WTC11 (cell line): ENCODE results near the gene UBALD1. TPM values are rescaled to one million over a fixed set of nuclear protein-coding genes. Genes with fewer than 3 reads are reported as not detected.
A peak's percentile ranks its signal among the peaks of the same experiment; 100 is the strongest.

ENCODE experiments used
- ATAC-seq: fragments of 200-7000 bp; cut with Tn5 transposase; 2 replicates; pipeline ENCODE4 v1.10.0; 2021; ENCODE audit warnings: mild to moderate bottlenecking, moderate library complexity
- CTCF ChIA-PET: fragments of 300-600 bp; sonication (Branson Sonifier 250); formaldehyde crosslinking; loops from one replicate; lab custom pipeline; 2021; ENCODE audit warnings: antibody characterized with exemption; lab: Charles Lee
- POLR2A ChIA-PET: fragments of 350-600 bp; sonication (Branson Sonifier 250); formaldehyde crosslinking; loops from one replicate; lab custom pipeline; 2021; ENCODE audit warnings: antibody characterized with exemption; lab: Charles Lee
- DNase-seq: peaks from one replicate; pipeline ENCODE4 v3.0.0; 2021; ENCODE audit warnings: low spot score
- H3K27ac Mint-ChIP-seq: 2 replicates; pipeline ENCODE4 v1.8.0; 2021; ENCODE audit warnings: mixed read lengths
- H3K27me3 Mint-ChIP-seq: 2 replicates; pipeline ENCODE4 v1.8.0; 2021; ENCODE audit warnings: low read depth, mild to moderate bottlenecking, moderate library complexity, mixed read lengths
- H3K36me3 Mint-ChIP-seq: 2 replicates; pipeline ENCODE4 v1.8.0; 2021; ENCODE audit warnings: mixed read lengths
- H3K4me1 Mint-ChIP-seq: 2 replicates; pipeline ENCODE4 v1.8.0; 2022; ENCODE audit warnings: mixed read lengths
- H3K4me3 Mint-ChIP-seq: 2 replicates; pipeline ENCODE4 v1.8.0; 2021; ENCODE audit warnings: mild to moderate bottlenecking, moderate library complexity, mixed read lengths
- H3K9me3 Mint-ChIP-seq: 2 replicates; pipeline ENCODE4 v1.8.0; 2021; ENCODE audit warnings: mixed read lengths
- CBFB ChIP-seq: sonication (generic); formaldehyde crosslinking; IDR thresholded peaks from 2 replicates; pipeline ENCODE4 v1.8.1; 2022; ENCODE audit warnings: mild to moderate bottlenecking, low read depth, missing genetic modification reagents
- CREM ChIP-seq: sonication (generic); formaldehyde crosslinking; IDR thresholded peaks from 2 replicates; pipeline ENCODE4 v1.8.1; 2022; ENCODE audit warnings: mild to moderate bottlenecking, missing genetic modification reagents, moderate library complexity
- EMX1 ChIP-seq: fragments of 250-450 bp; sonication (Bioruptor Pico); IDR thresholded peaks from 2 replicates; pipeline ENCODE4 v1.8.0; 2021; ENCODE audit warnings: mild to moderate bottlenecking
- FOXK1 ChIP-seq: sonication (generic); formaldehyde crosslinking; IDR thresholded peaks from 2 replicates; pipeline ENCODE4 v1.8.0; 2022; ENCODE audit warnings: mild to moderate bottlenecking, moderate library complexity, missing genetic modification reagents
- IRF2 ChIP-seq: sonication (generic); formaldehyde crosslinking; IDR thresholded peaks from 2 replicates; pipeline ENCODE4 v1.8.0; 2022; ENCODE audit warnings: low read depth, missing genetic modification reagents, borderline replicate concordance
- NR3C1 ChIP-seq: sonication (generic); formaldehyde crosslinking; conservative IDR thresholded peaks from 2 replicates; pipeline ENCODE4 v1.8.1; 2023; ENCODE audit warnings: low read depth, mild to moderate bottlenecking, missing genetic modification reagents
- RORB ChIP-seq: fragments of 250-450 bp; sonication (Bioruptor Pico); IDR thresholded peaks from 2 replicates; pipeline ENCODE4 v1.9.0; 2021; ENCODE audit warnings: mild to moderate bottlenecking
- ZNF263 ChIP-seq: sonication (generic); formaldehyde crosslinking; IDR thresholded peaks from 2 replicates; pipeline ENCODE4 v1.8.1; 2022; ENCODE audit warnings: low read depth, mild to moderate bottlenecking, moderate library complexity, missing genetic modification reagents
- total RNA-seq: library from RNA; stranded (reverse); gene quantifications from 3 replicates; pipeline ENCODE4 v1.2.3, GENCODE V29; 2021
- TF ChIP-seq, protein P1 (sequence below): sonication (generic); formaldehyde crosslinking; IDR thresholded peaks from 2 replicates; pipeline ENCODE4 v1.8.1; 2022; ENCODE audit warnings: missing genetic modification reagents, borderline replicate concordance
- TF ChIP-seq, protein P2 (sequence below): fragments of 250-450 bp; sonication (Bioruptor Pico); IDR thresholded peaks from 2 replicates; pipeline ENCODE4 v2.1.2; 2022; ENCODE audit warnings: mild to moderate bottlenecking, moderate library complexity
- TF ChIP-seq, protein P3 (sequence below): sonication (generic); formaldehyde crosslinking; IDR thresholded peaks from 2 replicates; pipeline ENCODE4 v1.8.0; 2023; ENCODE audit warnings: missing genetic modification reagents
- TF ChIP-seq, protein P4 (sequence below): sonication (generic); formaldehyde crosslinking; IDR thresholded peaks from 2 replicates; pipeline ENCODE4 v1.8.1; 2023; ENCODE audit warnings: mild to moderate bottlenecking, missing genetic modification reagents, moderate library complexity
- TF ChIP-seq, protein P5 (sequence below): fragments of 250-450 bp; sonication (Bioruptor Pico); IDR thresholded peaks from 2 replicates; pipeline ENCODE4 v1.9.0; 2021; ENCODE audit warnings: mild to moderate bottlenecking

Gene UBALD1
- total RNA-seq, 1 experiment from 2014 or later: 56.8 TPM

DNA sequence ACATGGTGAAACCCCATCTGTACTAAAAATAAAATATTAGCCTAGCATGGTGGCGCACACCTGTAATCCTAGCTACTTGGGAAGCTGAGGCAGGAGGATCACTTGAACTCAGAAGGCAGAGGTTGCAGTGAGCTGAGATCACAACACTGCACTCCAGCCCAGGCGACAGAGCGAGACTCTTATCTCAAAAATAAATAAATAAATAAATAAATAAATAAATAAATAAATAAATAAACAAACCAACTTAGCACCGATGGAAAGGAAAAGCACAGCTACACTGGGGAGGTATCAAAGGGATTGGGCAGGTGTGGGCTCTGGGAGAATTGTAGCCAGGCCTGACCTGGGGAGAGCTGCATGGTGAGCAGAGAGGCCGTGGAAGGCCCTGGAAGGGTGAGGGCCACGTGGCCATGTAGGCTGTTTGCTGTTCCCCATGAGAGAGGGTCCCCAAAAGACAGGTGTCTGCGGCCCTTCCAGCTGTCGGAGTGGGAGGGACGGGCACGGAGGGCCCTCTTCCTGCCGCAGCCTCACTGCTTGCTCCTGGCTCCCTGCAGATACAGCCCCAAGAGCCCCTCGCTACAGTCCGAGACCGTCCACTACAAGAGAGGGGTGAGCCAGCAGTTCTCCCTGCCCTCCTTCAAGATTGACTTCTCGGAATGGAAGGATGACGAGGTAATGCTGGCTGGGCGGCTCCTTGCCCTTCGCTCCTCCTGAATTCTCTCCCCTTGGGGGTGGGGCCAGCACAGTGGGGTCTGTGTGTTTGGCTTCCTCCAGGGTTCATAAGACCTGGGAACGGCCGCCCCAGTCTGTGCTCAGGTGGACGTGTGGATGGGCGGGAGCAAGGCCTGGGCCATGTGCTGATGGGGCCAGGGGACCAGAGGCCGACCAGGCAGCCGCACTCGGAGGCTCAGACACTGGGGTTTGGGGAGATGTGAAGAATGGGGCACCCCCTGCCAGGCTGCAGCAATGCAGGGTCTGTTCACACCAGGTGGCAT is 42.3 kb upstream of the UBALD1 start:
- CTCF ChIA-PET: interaction anchor here (0.7 to 1.1 kb wide), 2 partner anchors 13 to 26 kb away, joined by 3 read pairs; no protein-coding TSS in a partner anchor
- no peaks in the 10 kb centered on the region for H3K27me3 Mint-ChIP-seq

DNA sequence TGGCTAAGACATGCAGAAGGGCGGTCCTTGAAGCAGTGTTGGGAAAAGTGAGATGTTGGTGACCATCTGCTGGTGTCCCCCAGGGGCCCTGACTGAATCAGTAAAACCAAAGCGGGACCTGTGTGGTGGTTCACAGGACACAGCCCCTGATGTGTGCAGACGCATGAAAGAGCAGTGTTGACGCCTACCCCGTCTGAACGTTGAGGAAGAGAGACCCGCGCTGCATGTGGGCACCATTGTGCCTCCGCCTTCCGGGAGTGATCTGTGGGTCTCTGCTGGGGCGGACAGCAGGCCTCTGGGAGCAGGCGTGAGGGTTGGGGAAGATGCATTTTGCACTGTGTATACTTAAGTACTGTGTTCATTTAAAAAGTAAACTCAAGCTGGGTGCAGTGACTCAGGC is 41.5 kb upstream of the UBALD1 start:
- Mint-ChIP-seq H3K4me1 (no peaks in the 10 kb centered on the region), H3K4me3 (no peak overlapping the region), H3K9me3 (no peaks in the 10 kb centered on the region), H3K36me3 (peaks cover 19% of the 10 kb centered on the region; the same call in 1 of the 2 replicates), H3K27ac (no peak overlapping the region), H3K27me3 (no peaks in the 10 kb centered on the region)
- DNase-seq: no peak
- POLR2A ChIA-PET: no interaction called here
- ATAC-seq: no peak
- TF ChIP-seq, protein P1, sequence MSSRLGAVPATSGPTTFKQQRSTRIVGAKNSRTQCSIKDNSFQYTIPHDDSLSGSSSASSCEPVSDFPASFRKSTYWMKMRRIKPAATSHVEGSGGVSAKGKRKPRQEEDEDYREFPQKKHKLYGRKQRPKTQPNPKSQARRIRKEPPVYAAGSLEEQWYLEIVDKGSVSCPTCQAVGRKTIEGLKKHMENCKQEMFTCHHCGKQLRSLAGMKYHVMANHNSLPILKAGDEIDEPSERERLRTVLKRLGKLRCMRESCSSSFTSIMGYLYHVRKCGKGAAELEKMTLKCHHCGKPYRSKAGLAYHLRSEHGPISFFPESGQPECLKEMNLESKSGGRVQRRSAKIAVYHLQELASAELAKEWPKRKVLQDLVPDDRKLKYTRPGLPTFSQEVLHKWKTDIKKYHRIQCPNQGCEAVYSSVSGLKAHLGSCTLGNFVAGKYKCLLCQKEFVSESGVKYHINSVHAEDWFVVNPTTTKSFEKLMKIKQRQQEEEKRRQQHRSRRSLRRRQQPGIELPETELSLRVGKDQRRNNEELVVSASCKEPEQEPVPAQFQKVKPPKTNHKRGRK (CRISPR knock-in tag): no peak
- TF ChIP-seq ZNF263 (CRISPR knock-in tag): no peak
- CTCF ChIA-PET: interaction anchor here (0.7 to 1.1 kb wide), 2 partner anchors 14 to 27 kb away, joined by 3 read pairs; no protein-coding TSS in a partner anchor

More for the DNA sequence above, 42.3 kb upstream of the UBALD1 start:
- Mint-ChIP-seq H3K36me3 (peaks cover 19% of the 10 kb centered on the region; the same call in 1 of the 2 replicates), H3K9me3 (no peaks in the 10 kb centered on the region), H3K27ac (no peak overlapping the region), H3K4me1 (no peaks in the 10 kb centered on the region), H3K4me3 (no peak overlapping the region)
- no peak for DNase-seq
- no peak for TF ChIP-seq CBFB (CRISPR knock-in tag)
- TF ChIP-seq IRF2 (CRISPR knock-in tag): no peak
- TF ChIP-seq CREM (CRISPR knock-in tag): no peak
- TF ChIP-seq, protein P2, sequence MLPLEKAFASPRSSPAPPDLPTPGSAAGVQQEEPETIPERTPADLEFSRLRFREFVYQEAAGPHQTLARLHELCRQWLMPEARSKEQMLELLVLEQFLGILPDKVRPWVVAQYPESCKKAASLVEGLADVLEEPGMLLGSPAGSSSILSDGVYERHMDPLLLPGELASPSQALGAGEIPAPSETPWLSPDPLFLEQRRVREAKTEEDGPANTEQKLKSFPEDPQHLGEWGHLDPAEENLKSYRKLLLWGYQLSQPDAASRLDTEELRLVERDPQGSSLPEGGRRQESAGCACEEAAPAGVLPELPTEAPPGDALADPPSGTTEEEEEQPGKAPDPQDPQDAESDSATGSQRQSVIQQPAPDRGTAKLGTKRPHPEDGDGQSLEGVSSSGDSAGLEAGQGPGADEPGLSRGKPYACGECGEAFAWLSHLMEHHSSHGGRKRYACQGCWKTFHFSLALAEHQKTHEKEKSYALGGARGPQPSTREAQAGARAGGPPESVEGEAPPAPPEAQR (CRISPR knock-in tag): no peak
- TF ChIP-seq, protein P3, sequence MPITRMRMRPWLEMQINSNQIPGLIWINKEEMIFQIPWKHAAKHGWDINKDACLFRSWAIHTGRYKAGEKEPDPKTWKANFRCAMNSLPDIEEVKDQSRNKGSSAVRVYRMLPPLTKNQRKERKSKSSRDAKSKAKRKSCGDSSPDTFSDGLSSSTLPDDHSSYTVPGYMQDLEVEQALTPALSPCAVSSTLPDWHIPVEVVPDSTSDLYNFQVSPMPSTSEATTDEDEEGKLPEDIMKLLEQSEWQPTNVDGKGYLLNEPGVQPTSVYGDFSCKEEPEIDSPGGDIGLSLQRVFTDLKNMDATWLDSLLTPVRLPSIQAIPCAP (CRISPR knock-in tag): no peak
- TF ChIP-seq NR3C1 (CRISPR knock-in tag): no peak
- peak; percentile 29; the same call in 1 of the 2 replicates for ATAC-seq
- POLR2A ChIA-PET: no interaction called here

DNA sequence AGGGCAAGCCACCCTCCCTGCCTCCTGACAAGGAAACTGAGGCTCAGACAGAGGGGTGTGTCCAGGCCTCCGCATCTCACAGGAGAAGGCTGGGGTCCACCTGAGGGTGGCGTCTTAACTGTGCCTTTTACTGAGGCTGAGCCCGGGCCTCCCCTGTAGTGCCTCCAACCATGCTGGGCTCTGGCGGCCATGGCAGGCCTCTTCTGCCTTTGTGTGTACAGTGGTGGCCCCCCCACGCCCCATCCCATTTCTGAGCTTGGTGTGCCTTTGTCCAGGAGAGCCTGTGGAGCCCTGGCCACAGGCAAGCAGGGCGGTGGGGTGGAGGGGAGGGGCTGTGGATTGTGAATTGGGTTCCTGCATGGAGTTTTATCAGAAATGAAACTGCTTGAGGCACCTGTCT is 41.1 kb upstream of the UBALD1 start:
- Mint-ChIP-seq H3K27me3 (no peaks in the 10 kb centered on the region), H3K4me1 (no peaks in the 10 kb centered on the region), H3K27ac (no peak overlapping the region), H3K4me3 (no peak overlapping the region), H3K36me3 (peaks cover 20% of the 10 kb centered on the region), H3K9me3 (no peaks in the 10 kb centered on the region)
- ATAC-seq (no peak), DNase-seq (no peak)
- POLR2A ChIA-PET: no interaction called here
- CTCF ChIA-PET: no interaction called here
- TF ChIP-seq FOXK1 (CRISPR knock-in tag) (no peak), EMX1 (CRISPR knock-in tag) (no peak), RORB (CRISPR knock-in tag) (no peak)
- TF ChIP-seq, protein P4, sequence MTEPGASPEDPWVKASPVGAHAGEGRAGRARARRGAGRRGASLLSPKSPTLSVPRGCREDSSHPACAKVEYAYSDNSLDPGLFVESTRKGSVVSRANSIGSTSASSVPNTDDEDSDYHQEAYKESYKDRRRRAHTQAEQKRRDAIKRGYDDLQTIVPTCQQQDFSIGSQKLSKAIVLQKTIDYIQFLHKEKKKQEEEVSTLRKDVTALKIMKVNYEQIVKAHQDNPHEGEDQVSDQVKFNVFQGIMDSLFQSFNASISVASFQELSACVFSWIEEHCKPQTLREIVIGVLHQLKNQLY (CRISPR knock-in tag): no peak
- TF ChIP-seq, protein P5, sequence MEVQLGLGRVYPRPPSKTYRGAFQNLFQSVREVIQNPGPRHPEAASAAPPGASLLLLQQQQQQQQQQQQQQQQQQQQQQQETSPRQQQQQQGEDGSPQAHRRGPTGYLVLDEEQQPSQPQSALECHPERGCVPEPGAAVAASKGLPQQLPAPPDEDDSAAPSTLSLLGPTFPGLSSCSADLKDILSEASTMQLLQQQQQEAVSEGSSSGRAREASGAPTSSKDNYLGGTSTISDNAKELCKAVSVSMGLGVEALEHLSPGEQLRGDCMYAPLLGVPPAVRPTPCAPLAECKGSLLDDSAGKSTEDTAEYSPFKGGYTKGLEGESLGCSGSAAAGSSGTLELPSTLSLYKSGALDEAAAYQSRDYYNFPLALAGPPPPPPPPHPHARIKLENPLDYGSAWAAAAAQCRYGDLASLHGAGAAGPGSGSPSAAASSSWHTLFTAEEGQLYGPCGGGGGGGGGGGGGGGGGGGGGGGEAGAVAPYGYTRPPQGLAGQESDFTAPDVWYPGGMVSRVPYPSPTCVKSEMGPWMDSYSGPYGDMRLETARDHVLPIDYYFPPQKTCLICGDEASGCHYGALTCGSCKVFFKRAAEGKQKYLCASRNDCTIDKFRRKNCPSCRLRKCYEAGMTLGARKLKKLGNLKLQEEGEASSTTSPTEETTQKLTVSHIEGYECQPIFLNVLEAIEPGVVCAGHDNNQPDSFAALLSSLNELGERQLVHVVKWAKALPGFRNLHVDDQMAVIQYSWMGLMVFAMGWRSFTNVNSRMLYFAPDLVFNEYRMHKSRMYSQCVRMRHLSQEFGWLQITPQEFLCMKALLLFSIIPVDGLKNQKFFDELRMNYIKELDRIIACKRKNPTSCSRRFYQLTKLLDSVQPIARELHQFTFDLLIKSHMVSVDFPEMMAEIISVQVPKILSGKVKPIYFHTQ (CRISPR knock-in tag): no peak
